GM21737 (cell line): ENCODE results near the gene CTNNA3.
"Not testable (repeated sequence)": the region's sequence is repeated elsewhere in the genome, so short reads cannot be mapped to it uniquely, and the experiment has no call there.

ENCODE experiments used
- ATAC-seq: cut with Tn5 transposase; IDR thresholded peaks from one replicate; pipeline ENCODE4 v1.9.1; 2021; ENCODE audit warnings: mild to moderate bottlenecking, moderate library complexity; ENCODE audit not compliant: unreplicated experiment

The CTNNA3 gene

GRCh38 chr10:66505003-66505657 lies 1190.9 kb downstream of the CTNNA3 start:
- ATAC-seq: no peak

- ATAC-seq: no peak
Measured at GRCh38 chr10:66501356-66501755, 1194.6 kb downstream of the CTNNA3 start.

GRCh38 chr10:66483966-66484365 lies 1212.0 kb downstream of the CTNNA3 start:
- ATAC-seq: no peak

- ATAC-seq: no peak
Measured at GRCh38 chr10:66472156-66472555, 1223.8 kb downstream of the CTNNA3 start.

- ATAC-seq: no peak
Measured at GRCh38 chr10:66467042-66467441, 1229.0 kb downstream of the CTNNA3 start.

- no peak for ATAC-seq
Measured at GRCh38 chr10:66466622-66467021, 1229.4 kb downstream of the CTNNA3 start.

- no peak for ATAC-seq
Measured at GRCh38 chr10:66463611-66464010, 1232.4 kb downstream of the CTNNA3 start.

GRCh38 chr10:66457629-66458028 lies 1238.4 kb downstream of the CTNNA3 start:
- ATAC-seq: no peak

- no peak for ATAC-seq
Measured at GRCh38 chr10:66455304-66455703, 1240.7 kb downstream of the CTNNA3 start.

GRCh38 chr10:66440568-66440967 lies 1255.4 kb downstream of the CTNNA3 start:
- no peak for ATAC-seq

GRCh38 chr10:66414943-66415342 lies 1281.1 kb downstream of the CTNNA3 start:
- ATAC-seq: no peak

GRCh38 chr10:66405566-66405965 lies 1290.4 kb downstream of the CTNNA3 start:
- ATAC-seq: no peak

GRCh38 chr10:66398669-66399068 lies 1297.3 kb downstream of the CTNNA3 start:
- ATAC-seq: no peak

- ATAC-seq: no peak
Measured at GRCh38 chr10:66394342-66395063, 1301.5 kb downstream of the CTNNA3 start.

GRCh38 chr10:66390926-66391325 lies 1305.1 kb downstream of the CTNNA3 start:
- ATAC-seq: no peak

- ATAC-seq: no peak
Measured at GRCh38 chr10:66381045-66381444, 1315.0 kb downstream of the CTNNA3 start.

- ATAC-seq: no peak
Measured at GRCh38 chr10:66378117-66378876, 1317.7 kb downstream of the CTNNA3 start.

- ATAC-seq: no peak
Measured at GRCh38 chr10:66368146-66368545, 1327.8 kb downstream of the CTNNA3 start.

- no peak for ATAC-seq
Measured at GRCh38 chr10:66366163-66366562, 1329.8 kb downstream of the CTNNA3 start.

GRCh38 chr10:66365686-66366085 lies 1330.3 kb downstream of the CTNNA3 start:
- ATAC-seq: no peak

- ATAC-seq: no peak
Measured at GRCh38 chr10:66362522-66362921, 1333.5 kb downstream of the CTNNA3 start.

- ATAC-seq: not testable (repeated sequence)
Measured at GRCh38 chr10:66353822-66354221, 1342.2 kb downstream of the CTNNA3 start.
